ENCODE data around the gene CDH4.
"Not testable (repeated sequence)": the region's sequence is repeated elsewhere in the genome, so short reads cannot be mapped to it uniquely, and the experiment has no call there.

The CDH4 gene

GRCh38 chr20:61948056-61948455 is 696.0 kb downstream of the CDH4 start:
- DNase-seq (ENCODE audit: low spot score): not testable (repeated sequence)

GRCh38 chr20:61948586-61949362 is 696.7 kb downstream of the CDH4 start:
- DNase-seq (ENCODE audit: low spot score): no peak

GRCh38 chr20:61949363-61949713 is 697.3 kb downstream of the CDH4 start:
- DNase-seq (ENCODE audit: low spot score): no peak

GRCh38 chr20:61949714-61950640 is 697.9 kb downstream of the CDH4 start:
- DNase-seq (ENCODE audit: low spot score): no peak

- no peak for DNase-seq (ENCODE audit: low spot score)
Measured at GRCh38 chr20:61950641-61951071, 698.6 kb downstream of the CDH4 start.

- DNase-seq (ENCODE audit: low spot score): no peak
Measured at GRCh38 chr20:61951695-61952533, 699.9 kb downstream of the CDH4 start.

- no peak for DNase-seq (ENCODE audit: low spot score)
Measured at GRCh38 chr20:61953037-61954021, 701.3 kb downstream of the CDH4 start.

- DNase-seq (ENCODE audit: low spot score): no peak
Measured at GRCh38 chr20:61954276-61955021, 702.4 kb downstream of the CDH4 start.

GRCh38 chr20:61955668-61956395 is 703.8 kb downstream of the CDH4 start:
- no peak for DNase-seq (ENCODE audit: low spot score)

- no peak for DNase-seq (ENCODE audit: low spot score)
Measured at GRCh38 chr20:61956396-61957342, 704.6 kb downstream of the CDH4 start.

- no peak for DNase-seq (ENCODE audit: low spot score)
Measured at GRCh38 chr20:61957961-61958715, 706.1 kb downstream of the CDH4 start.

- DNase-seq (ENCODE audit: low spot score): no peak
Measured at GRCh38 chr20:61958773-61959700, 707.0 kb downstream of the CDH4 start.

GRCh38 chr20:61960836-61961235 is 708.8 kb downstream of the CDH4 start:
- no peak for DNase-seq (ENCODE audit: low spot score)

- DNase-seq (ENCODE audit: low spot score): no peak
Measured at GRCh38 chr20:61963149-61963548, 711.1 kb downstream of the CDH4 start.

- no peak for DNase-seq (ENCODE audit: low spot score)
Measured at GRCh38 chr20:61963885-61964674, 712.0 kb downstream of the CDH4 start.
